MCF 10A (cell line): ENCODE data around the gene GLB1L2. TPM values are rescaled to one million over a fixed set of nuclear protein-coding genes. Genes with fewer than 3 reads are reported as not detected.

Experiments used
- BruUV-seq: library from RNA; stranded (reverse); fragments of 400-500 nt; replicated peaks from 2 replicates; lab custom pipeline; 2021; lab: Mats Ljungman, UMichigan
- CTCF ChIA-PET: fragments of 300-600 bp; sonication (Branson Sonifier 250); formaldehyde crosslinking; extraction: SDS; loops from one replicate; lab custom pipeline; 2021; ENCODE audit warnings: antibody characterized with exemption, inconsistent platforms; lab: Yijun Ruan, JAX
- POLR2A ChIA-PET: fragments of 300-600, 350-650 bp; sonication (Branson Sonifier 250); formaldehyde crosslinking; extraction: SDS; loops from one replicate; lab custom pipeline; 2020; ENCODE audit warnings: antibody characterized with exemption, inconsistent platforms; lab: Yijun Ruan, JAX
- DNase-seq: peaks from one replicate; pipeline ENCODE4 v3.0.0-alpha.2; 2018; ENCODE audit not compliant: unreplicated experiment
- H3K27ac Mint-ChIP-seq: one replicate; pipeline ENCODE4 v1.8.0; 2022; ENCODE audit warnings: mild to moderate bottlenecking, low read depth, mixed read lengths; ENCODE audit not compliant: unreplicated experiment
- H3K27me3 Mint-ChIP-seq: one replicate; pipeline ENCODE4 v1.8.0; 2022; ENCODE audit warnings: mixed read lengths; ENCODE audit not compliant: insufficient read depth, unreplicated experiment
- H3K36me3 Mint-ChIP-seq: one replicate; pipeline ENCODE4 v1.8.0; 2022; ENCODE audit warnings: mild to moderate bottlenecking, moderate library complexity, mixed read lengths; ENCODE audit not compliant: insufficient read depth, unreplicated experiment
- H3K4me1 Mint-ChIP-seq: one replicate; pipeline ENCODE4 v1.8.0; 2022; ENCODE audit warnings: mixed read lengths; ENCODE audit not compliant: insufficient read depth, unreplicated experiment
- H3K4me3 Mint-ChIP-seq: one replicate; pipeline ENCODE4 v1.8.0; 2022; ENCODE audit warnings: mild to moderate bottlenecking, moderate library complexity, mixed read lengths; ENCODE audit not compliant: unreplicated experiment
- H3K9me3 Mint-ChIP-seq: one replicate; pipeline ENCODE4 v1.8.0; 2022; ENCODE audit warnings: mixed read lengths; ENCODE audit not compliant: unreplicated experiment
- CTCF ChIP-seq: fragments of 200-600 bp; IDR thresholded peaks from one replicate; pipeline ENCODE4 v1.8.0; 2022; ENCODE audit warnings: antibody characterized with exemption, mild to moderate bottlenecking; ENCODE audit not compliant: unreplicated experiment
- intact Hi-C: fragments of 100-400 bp; cut with micrococcal nuclease; formaldehyde crosslinking; loops from 2 replicates; pipeline ENCODE4 v1.14.1; 2022
- total RNA-seq: library from RNA; stranded (reverse); gene quantifications from 2 replicates; pipeline ENCODE4 v1.2.3, GENCODE V29; 2022

The GLB1L2 gene
- total RNA-seq, 1 experiment from 2014 or later = 17.0 TPM

GRCh38 chr11:134379241-134379640, 47.5 kb downstream of the GLB1L2 start:
- BruUV-seq = no TSS peak
- Mint-ChIP-seq H3K4me3 (no peak overlapping the region), H3K36me3 (no peaks in the 10 kb centered on the region), H3K27me3 (peaks cover 7% of the 10 kb centered on the region), H3K4me1 (no peaks in the 10 kb centered on the region), H3K27ac (no peak overlapping the region), H3K9me3 (no peaks in the 10 kb centered on the region)
- no peak for TF ChIP-seq CTCF
- ChIA-PET POLR2A (no interaction called here), CTCF (no interaction called here)
- intact Hi-C loops = no loop called here
- DNase-seq = no peak

GRCh38 chr11:134380229-134380628, 48.4 kb downstream of the GLB1L2 start:
- TF ChIP-seq CTCF = no peak
- H3K4me3 Mint-ChIP-seq = no peak overlapping the region
- peaks cover 7% of the 10 kb centered on the region for H3K27me3 Mint-ChIP-seq
- ChIA-PET CTCF (no interaction called here), POLR2A (no interaction called here)
- intact Hi-C loops = no loop called here
- H3K36me3 Mint-ChIP-seq = peaks cover 4% of the 10 kb centered on the region
- no TSS peak for BruUV-seq
- no peaks in the 10 kb centered on the region for H3K9me3 Mint-ChIP-seq
- H3K27ac Mint-ChIP-seq = no peak overlapping the region
- no peak for DNase-seq
- H3K4me1 Mint-ChIP-seq = no peaks in the 10 kb centered on the region

- no peak for TF ChIP-seq CTCF
- no peak overlapping the region for H3K27ac Mint-ChIP-seq
- no peak overlapping the region for H3K4me3 Mint-ChIP-seq
- no TSS peak for BruUV-seq
- ChIA-PET POLR2A (no interaction called here), CTCF (interaction anchor here (0.6 kb wide), 1 partner anchor 176 kb away, joined by 3 read pairs; no protein-coding TSS in a partner anchor)
- intact Hi-C loops = no loop called here
- no peak for DNase-seq
- H3K36me3 Mint-ChIP-seq = peaks cover 4% of the 10 kb centered on the region
- peaks cover 7% of the 10 kb centered on the region for H3K27me3 Mint-ChIP-seq
- H3K4me1 Mint-ChIP-seq = no peaks in the 10 kb centered on the region
- no peaks in the 10 kb centered on the region for H3K9me3 Mint-ChIP-seq
Observed at GRCh38 chr11:134380785-134381184, 49.0 kb downstream of the GLB1L2 start.

GRCh38 chr11:134382257-134382656, 50.5 kb downstream of the GLB1L2 start:
- no peaks in the 10 kb centered on the region for H3K9me3 Mint-ChIP-seq
- peaks cover 4% of the 10 kb centered on the region for H3K36me3 Mint-ChIP-seq
- no peak for TF ChIP-seq CTCF
- ChIA-PET POLR2A (no interaction called here), CTCF (no interaction called here)
- intact Hi-C loops = no loop called here
- no peaks in the 10 kb centered on the region for H3K4me1 Mint-ChIP-seq
- no TSS peak for BruUV-seq
- peaks cover 7% of the 10 kb centered on the region for H3K27me3 Mint-ChIP-seq
- DNase-seq = no peak
- no peak overlapping the region for H3K27ac Mint-ChIP-seq
- no peak overlapping the region for H3K4me3 Mint-ChIP-seq
